Measurements from ENCODE around the gene KCNE1.
A peak's percentile ranks its signal among the peaks of the same experiment; 100 is the strongest.

Gene KCNE1

GRCh38 chr21:34536311-34536710 lies 24.3 kb upstream of the KCNE1 start:
- no peak for DNase-seq (ENCODE audit: low read depth in 2 of 2)

- DNase-seq (ENCODE audit: low read depth in 2 of 2), result no peak
Observed at GRCh38 chr21:34535886-34536285, 23.9 kb upstream of the KCNE1 start.

- no peak for DNase-seq (ENCODE audit: low read depth in 2 of 2)
Observed at GRCh38 chr21:34534522-34534921, 22.5 kb upstream of the KCNE1 start.

- DNase-seq (ENCODE audit: low read depth in 2 of 2), result no peak
Observed at GRCh38 chr21:34533938-34534337, 21.9 kb upstream of the KCNE1 start.

- no peak for DNase-seq (ENCODE audit: low read depth in 2 of 2)
Observed at GRCh38 chr21:34531399-34531798, 19.4 kb upstream of the KCNE1 start.

GRCh38 chr21:34530261-34530660 lies 18.3 kb upstream of the KCNE1 start:
- DNase-seq (ENCODE audit: low read depth in 2 of 2), result no peak

GRCh38 chr21:34528131-34528561 lies 16.1 kb upstream of the KCNE1 start:
- no peak for DNase-seq (ENCODE audit: low read depth in 2 of 2)

GRCh38 chr21:34526618-34527290 lies 14.7 kb upstream of the KCNE1 start:
- peak; percentile 15 to 38 for DNase-seq (ENCODE audit: low read depth in 2 of 2)

GRCh38 chr21:34526241-34526617 lies 14.2 kb upstream of the KCNE1 start:
- DNase-seq (ENCODE audit: low read depth in 2 of 2), result no peak

GRCh38 chr21:34524646-34525601 lies 12.9 kb upstream of the KCNE1 start:
- DNase-seq (ENCODE audit: low read depth in 2 of 2), result no peak

GRCh38 chr21:34523019-34523555 lies 11.1 kb upstream of the KCNE1 start:
- no peak for DNase-seq (ENCODE audit: low read depth in 2 of 2)

GRCh38 chr21:34522284-34522683 lies 10.3 kb upstream of the KCNE1 start:
- no peak for DNase-seq (ENCODE audit: low read depth in 2 of 2)

GRCh38 chr21:34521561-34521960 lies 9.6 kb upstream of the KCNE1 start:
- DNase-seq (ENCODE audit: low read depth in 2 of 2), result no peak

- DNase-seq (ENCODE audit: low read depth in 2 of 2), result no peak
Observed at GRCh38 chr21:34520764-34521508, 8.9 kb upstream of the KCNE1 start.

- DNase-seq (ENCODE audit: low read depth in 2 of 2), result no peak
Observed at GRCh38 chr21:34520281-34520680, 8.3 kb upstream of the KCNE1 start.

- no peak for DNase-seq (ENCODE audit: low read depth in 2 of 2)
Observed at GRCh38 chr21:34519694-34520093, 7.7 kb upstream of the KCNE1 start.

GRCh38 chr21:34519016-34519415 lies 7.0 kb upstream of the KCNE1 start:
- DNase-seq (ENCODE audit: low read depth in 2 of 2), result no peak

GRCh38 chr21:34518301-34518700 lies 6.3 kb upstream of the KCNE1 start:
- DNase-seq (ENCODE audit: low read depth in 2 of 2), result no peak

- no peak for DNase-seq (ENCODE audit: low read depth in 2 of 2)
Observed at GRCh38 chr21:34517491-34518245, 5.7 kb upstream of the KCNE1 start.

GRCh38 chr21:34517039-34517438 lies 5.0 kb upstream of the KCNE1 start:
- no peak for DNase-seq (ENCODE audit: low read depth in 2 of 2)

GRCh38 chr21:34514576-34515115 lies 2.6 kb upstream of the KCNE1 start:
- no peak for DNase-seq (ENCODE audit: low read depth in 2 of 2)

Measured in stimulated activated CD4-positive, alpha-beta T cell treated with anti-CD3 and anti-CD28 coated beads, Interleukin-12 subunit alpha, Interleukin-12 subunit beta, amount 100 ng/mL, for 24 hours (primary cell).